Measurements from ENCODE around the gene SEPTIN1.

- TF ChIP-seq CTCF (conservative IDR thresholded peaks at IDR 0.05) (no peak), ZFX (IDR thresholded peaks at IDR 0.05) (no peak)
Measured at GRCh38 chr16:30416047-30416603, 33.8 kb upstream of the SEPTIN1 start.

Measured in C4-2B (cell line).